CD4-positive, alpha-beta T cell treated with Interleukin-10 for 1 hour (primary cell): ENCODE data around the gene CAMK2N2.

Experiments used
- DNase-seq: peaks from one replicate; pipeline ENCODE4 v3.0.0-alpha.2; 2020

CAMK2N2 gene

GRCh38 chr3:184261270-184261853 is at the start of gene CAMK2N2:
Gene CAMK2N2, minus strand, starts transcription at chr3:184261553. Its CDS starts 268 bp downstream, at chr3:184261285.
- peak; percentile 72 for DNase-seq

- DNase-seq = no peak
Measured at GRCh38 chr3:184308744-184309143, 47.4 kb upstream of the CAMK2N2 start.

DNA sequence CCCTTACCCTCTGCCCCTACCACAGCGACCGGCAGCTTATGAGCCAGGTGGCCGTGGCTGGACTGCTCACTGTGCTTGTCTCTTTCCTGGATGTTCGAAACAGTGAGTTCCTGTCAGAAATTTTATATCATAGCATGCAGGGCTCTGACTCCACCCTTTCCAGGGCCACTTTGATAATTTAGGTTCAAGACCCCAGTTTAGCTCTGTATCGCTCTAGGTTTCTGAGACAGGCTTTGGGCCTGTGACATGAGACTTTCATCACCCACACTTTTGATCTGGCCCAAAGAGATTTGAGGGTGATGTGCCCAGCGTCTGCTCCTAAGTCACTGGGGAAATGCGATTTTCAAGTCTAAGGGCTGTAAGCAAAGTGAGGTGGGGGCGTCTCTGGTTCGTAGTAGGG is 46.6 kb upstream of the CAMK2N2 start:
- no peak for DNase-seq

GRCh38 chr3:184306341-184306972 is 45.1 kb upstream of the CAMK2N2 start:
- DNase-seq = no peak

DNA sequence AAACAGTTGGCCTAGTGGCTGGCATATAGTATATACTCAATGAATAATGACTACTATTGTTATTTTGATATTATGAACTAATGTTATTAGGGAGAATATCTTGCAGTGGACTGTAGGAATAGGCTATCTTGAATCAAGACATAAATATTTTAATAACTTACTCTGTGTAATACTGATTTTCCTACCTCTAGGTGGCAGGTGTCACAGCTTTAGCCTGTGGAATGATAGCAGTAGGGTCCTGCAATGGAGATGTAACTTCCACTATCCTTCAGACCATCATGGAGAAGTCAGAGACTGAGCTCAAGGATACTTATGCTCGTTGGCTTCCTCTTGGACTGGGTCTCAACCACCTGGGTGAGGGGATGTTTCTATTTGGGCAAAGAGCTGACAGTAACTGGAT is 44.2 kb upstream of the CAMK2N2 start:
- peak; percentile 23 for DNase-seq

DNA sequence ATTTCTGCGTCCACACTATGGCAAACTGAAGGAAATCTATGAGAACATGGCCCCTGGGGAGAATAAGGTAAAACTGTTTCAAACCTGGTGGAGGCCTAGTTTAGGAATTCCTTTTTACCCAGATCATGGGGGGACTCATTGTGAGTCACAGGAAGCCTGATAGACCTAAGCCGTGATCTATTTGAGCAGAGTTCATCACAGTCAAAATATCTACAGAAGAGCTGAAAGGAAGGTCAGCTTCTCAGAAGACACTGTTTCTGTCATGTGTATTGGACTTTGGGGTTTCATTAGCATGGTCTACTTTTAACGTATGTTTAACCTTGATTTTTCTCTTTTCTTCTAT is 39.0 kb upstream of the CAMK2N2 start:
- DNase-seq = no peak

DNA sequence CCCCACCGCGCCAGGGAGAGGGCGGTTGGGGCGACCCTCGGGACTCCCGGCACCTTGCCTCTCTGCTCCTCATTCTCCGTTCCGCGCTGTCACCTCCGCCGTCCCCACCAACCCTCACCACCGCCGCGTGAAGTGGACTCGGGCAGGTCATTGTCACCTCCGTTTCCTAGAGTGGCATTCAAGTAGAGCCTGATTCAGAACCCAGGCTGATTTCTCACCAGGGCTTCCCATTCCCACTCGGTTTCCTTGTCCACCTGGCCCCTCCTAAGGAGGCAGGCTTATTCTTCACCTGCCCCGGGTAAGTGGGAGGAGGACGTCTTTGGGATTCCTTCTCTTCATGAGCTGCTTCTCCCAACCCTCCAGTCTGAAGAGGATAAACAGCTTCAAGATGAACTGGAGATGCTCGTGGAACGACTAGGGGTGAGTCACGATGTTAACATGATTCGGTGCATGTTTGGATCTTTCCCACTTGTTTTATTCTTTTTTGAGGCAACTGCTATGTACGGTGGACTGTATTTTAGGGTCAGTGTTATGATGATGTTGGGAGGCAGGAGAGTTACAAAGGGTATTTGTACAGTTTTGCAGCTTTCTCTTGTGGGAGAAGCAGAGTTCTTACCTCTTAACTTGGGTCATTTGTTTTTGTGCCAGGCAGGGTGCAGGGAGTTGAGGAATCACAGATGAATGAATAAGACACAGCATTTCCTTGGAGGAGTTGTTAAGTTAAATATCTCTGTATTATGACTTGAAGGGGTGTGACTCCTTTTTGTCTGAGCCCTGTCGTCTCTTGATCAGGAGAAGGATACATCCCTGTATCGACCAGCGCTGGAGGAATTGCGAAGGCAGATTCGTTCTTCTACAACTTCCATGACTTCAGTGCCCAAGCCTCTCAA is 38.4 kb upstream of the CAMK2N2 start:
- no peak for DNase-seq

DNA sequence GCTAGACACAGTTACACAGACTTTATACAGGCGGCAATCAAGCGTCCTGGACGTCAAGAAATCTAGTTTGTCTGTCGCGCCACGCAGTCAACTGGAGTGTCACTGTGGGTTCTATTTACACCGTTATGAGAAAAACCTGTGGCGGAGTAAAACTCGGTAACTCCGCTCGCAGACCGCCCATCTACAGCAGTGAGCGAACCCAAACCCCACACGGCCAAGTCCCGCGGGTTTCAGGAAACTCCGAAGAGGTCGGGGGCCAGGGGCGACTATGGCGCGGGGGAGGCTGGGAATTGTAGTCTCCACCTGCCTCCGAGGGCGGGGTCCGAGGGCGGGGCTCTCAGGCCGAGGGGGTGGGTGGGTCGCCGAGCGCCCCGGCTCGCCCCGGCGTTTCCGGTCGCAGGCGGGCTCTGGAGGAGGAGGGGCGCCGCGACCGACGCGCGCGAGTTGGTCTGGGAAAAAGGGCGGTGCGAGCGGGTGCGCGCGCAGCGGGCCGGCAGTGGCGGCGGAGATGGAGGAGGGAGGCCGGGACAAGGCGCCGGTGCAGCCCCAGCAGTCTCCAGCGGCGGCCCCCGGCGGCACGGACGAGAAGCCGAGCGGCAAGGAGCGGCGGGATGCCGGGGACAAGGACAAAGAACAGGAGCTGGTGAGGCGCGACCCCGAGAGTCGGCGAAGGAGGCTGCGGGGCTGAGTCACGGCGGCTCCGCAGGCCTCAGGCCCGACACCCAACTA is 37.6 kb upstream of the CAMK2N2 start, which contains the start of gene PSMD2:
Gene PSMD2, plus strand, starts transcription at position 483 of the 729 bp plus-strand sequence. Its CDS starts 26 bp downstream, at position 509.
- peak; percentile 98 for DNase-seq

GRCh38 chr3:184296616-184297015 is 35.3 kb upstream of the CAMK2N2 start:
- DNase-seq = no peak

DNA sequence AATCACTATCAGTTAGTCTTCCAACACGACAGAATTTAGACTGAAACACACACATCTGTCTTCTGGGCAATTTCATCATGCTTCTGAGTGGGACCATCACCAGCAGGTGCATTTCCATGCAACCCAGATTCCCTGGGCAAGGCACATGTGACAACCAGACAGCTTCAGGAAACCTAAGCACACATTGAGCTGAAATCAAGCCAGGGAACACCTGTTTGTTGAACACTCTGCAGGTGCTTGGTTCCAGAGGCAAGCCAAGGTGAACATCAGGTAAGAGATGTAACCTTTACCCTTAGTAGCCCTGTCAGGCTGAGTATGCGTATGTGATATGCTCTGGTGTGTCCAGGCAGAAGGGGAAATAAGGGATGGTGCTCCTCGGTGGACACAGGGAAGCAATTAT is 34.4 kb upstream of the CAMK2N2 start:
- no peak for DNase-seq

DNA sequence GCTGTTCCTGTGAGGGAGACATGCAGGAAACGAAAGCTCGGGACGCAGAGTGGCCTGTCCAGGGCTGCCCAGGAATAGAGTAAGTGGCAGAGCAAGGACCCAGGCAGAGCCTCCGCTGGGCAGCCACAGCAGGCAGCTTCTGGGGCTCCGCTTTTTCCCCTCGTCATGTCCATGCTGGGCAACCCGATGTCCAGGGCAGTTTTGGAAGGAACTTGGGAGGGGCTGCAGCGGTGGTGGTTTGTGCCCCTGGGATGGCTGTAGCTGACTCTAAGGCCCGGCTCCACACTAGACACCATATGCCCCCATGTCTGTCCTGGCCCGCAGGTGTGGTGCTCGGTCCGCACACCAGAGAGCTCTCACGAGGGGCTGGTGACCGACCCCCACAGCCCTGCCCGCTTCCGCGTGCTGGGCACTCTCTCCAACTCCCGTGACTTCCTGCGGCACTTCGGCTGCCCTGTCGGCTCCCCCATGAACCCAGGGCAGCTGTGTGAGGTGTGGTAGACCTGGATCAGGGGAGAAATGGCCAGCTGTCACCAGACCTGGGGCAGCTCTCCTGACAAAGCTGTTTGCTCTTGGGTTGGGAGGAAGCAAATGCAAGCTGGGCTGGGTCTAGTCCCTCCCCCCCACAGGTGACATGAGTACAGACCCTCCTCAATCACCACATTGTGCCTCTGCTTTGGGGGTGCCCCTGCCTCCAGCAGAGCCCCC is 30.5 kb upstream of the CAMK2N2 start:
- no peak for DNase-seq

- DNase-seq = no peak
Measured at GRCh38 chr3:184291044-184291737, 29.8 kb upstream of the CAMK2N2 start.

GRCh38 chr3:184290331-184290730 is 29.0 kb upstream of the CAMK2N2 start:
- DNase-seq = no peak

GRCh38 chr3:184289426-184289938 is 28.1 kb upstream of the CAMK2N2 start:
- DNase-seq = peak; percentile 62

- peak; percentile 29 for DNase-seq
Measured at GRCh38 chr3:184284696-184285095, 23.3 kb upstream of the CAMK2N2 start.

DNA sequence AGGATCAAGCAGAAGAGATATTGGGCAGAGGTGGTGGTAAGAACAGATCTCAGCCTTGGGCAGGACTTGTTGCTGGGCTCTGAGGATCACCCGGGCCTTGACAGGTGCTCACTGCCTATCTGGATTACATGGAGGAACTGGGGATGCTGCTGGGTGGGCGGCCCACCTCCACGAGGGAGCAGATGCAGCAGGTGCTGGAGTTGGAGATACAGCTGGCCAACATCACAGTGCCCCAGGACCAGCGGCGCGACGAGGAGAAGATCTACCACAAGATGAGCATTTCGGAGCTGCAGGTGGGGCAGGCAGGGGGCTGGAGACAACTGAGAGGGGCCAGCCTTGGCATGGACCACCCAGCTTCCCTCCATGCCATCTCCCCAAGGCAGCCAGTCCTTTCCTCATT is 22.3 kb upstream of the CAMK2N2 start:
- DNase-seq = no peak

- DNase-seq = no peak
Measured at GRCh38 chr3:184282941-184283340, 21.6 kb upstream of the CAMK2N2 start.

DNA sequence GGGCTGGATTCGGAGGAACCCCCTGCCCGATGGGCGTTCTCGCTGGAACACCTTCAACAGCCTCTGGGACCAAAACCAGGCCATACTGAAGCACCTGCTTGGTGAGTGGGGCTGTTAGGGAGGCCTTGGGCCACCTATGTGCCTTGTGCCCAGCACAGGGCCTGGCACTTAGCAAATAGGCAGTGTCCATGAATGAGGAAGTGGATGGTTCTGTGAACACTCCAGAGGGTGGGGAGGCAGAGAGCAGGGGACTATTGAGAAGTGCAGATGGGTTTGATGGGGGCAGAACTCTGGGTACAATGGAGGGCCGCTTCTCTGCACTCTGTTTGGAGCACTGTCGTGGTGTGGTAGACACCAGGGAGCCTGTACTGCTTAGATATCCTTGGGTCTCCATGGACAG is 16.0 kb upstream of the CAMK2N2 start:
- DNase-seq = no peak

DNA sequence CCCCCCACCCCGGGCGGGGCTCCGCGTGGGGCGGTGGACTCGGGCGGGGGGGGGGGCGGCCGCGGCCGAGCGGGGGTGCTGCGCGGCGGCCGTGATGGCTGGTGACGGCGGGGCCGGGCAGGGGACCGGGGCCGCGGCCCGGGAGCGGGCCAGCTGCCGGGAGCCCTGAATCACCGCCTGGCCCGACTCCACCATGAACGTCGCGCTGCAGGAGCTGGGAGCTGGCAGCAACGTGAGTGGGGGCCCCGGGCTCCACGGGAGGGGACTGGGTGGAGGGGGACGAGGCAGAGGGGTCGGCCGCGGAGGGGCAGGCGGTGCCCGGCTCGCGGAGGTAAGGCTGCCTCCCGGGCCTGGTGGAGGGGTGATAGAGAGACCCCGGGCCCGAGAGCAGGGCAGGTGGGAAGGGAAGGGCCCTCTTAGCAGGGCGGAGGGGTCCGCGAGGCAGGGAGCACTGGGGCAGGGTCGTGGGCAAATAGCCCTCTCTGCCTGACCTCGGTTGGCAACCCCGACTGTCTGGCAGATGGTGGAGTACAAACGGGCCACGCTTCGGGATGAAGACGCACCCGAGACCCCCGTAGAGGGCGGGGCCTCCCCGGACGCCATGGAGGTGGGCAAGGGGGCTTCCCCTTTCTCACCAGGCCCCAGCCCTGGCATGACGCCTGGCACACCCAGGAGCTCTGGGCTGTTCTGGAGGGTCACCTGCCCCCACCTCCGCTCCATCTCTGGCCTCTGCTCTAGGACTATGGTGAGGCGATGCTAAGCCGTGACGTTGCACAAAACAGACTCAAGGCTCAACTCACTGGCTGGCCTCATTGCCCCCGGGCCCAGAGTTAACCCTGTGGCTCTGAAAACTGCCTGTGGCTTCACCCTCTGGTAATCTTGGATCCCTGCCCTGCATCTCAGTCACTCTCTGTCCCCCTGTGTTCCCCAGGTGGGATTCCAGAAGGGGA is 14.9 kb upstream of the CAMK2N2 start, which contains the start of gene ECE2:
Gene ECE2, plus strand, starts transcription at position 62 of the 950 bp plus-strand sequence. Its CDS starts 132 bp downstream, at position 194.
- no peak for DNase-seq

DNA sequence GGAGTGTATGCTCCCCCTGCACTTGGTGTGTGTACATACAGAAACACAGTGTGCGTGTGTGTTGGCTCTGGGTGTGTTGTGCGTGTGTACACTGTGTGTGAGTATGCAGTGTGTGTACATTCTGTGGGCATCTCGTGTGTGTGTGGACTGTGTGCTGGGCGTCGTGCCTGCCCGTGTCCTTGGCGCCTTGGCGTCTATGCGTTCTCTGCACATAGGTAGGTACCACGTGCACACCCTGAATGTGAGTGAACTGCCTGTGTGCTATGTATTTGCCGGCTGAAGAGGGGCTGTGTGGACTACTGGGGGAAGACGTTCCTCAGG is 14.0 kb upstream of the CAMK2N2 start:
- DNase-seq = no peak
